PFSK-1 (cell line): Measurements from ENCODE around the gene PPP2CA.
A peak's percentile ranks its signal among the peaks of the same experiment; 100 is the strongest.

Experiments
- POLR2AphosphoS5 ChIP-seq: IDR thresholded peaks from 2 replicates; pipeline ENCODE4 v1.6.1; 2012; ENCODE audit warnings: low read depth, mild to moderate bottlenecking, control low read depth, low read length, moderate library complexity
- SIN3A ChIP-seq: IDR thresholded peaks from 2 replicates; pipeline ENCODE4 v1.6.1; 2012; ENCODE audit warnings: mild to moderate bottlenecking, low read length, moderate library complexity, borderline replicate concordance; ENCODE audit not compliant: insufficient read depth
- TF ChIP-seq, protein P1 (sequence below), 2 experiments: IDR thresholded peaks; 2 replicates each; pipeline versions ENCODE4 v1.6.1 to v1.8.0; 2011 to 2012; ENCODE audit warnings: low read depth in 2 of 2, low read length in 2 of 2, control low read depth in 1 of 2, inconsistent platforms in 1 of 2, mild to moderate bottlenecking in 1 of 2, moderate library complexity in 1 of 2; ENCODE audit not compliant: insufficient read depth in 1 of 2

DNA sequence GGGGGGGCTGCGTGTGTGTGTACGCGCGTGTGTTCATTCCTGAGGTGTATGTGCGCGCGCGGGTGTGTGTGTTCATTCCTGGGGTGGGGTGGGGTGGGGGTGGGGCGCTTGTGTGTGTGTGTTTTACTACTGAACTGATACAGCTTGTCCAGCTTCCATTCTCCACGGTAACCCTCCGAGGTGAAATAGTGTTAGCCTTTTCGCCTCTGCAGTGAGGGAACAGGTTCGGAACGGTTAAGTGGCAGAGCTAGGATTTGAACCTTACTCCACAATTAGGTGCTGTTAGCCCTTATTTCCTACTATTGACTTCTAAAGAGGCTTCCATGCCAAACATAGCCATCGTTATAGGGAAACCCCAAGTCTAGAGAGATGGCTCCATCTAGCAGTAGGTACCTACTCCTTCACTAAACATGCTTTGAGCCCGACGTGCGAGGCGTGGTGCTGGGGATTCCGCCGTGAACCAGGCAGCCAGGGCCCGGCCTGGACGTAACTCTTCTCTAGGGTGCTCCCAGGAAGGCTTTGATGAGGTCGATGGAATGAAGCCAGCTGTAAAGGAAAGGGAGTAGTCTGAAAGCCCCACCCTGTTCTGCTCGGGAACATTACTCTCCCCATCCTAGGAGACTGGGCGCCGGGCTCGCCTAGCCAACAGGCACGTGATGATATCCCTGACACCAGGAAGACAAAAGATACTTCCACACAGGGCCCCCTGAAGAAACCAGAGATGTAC lies 48.3 kb downstream of the PPP2CA start:
- TF ChIP-seq POLR2AphosphoS5 (0 out of 2 replicates have a peak, but pooled peaks have one; percentile 10), SIN3A (peak; percentile 70; the same call in 1 of the 2 replicates)
- TF ChIP-seq, protein P1, sequence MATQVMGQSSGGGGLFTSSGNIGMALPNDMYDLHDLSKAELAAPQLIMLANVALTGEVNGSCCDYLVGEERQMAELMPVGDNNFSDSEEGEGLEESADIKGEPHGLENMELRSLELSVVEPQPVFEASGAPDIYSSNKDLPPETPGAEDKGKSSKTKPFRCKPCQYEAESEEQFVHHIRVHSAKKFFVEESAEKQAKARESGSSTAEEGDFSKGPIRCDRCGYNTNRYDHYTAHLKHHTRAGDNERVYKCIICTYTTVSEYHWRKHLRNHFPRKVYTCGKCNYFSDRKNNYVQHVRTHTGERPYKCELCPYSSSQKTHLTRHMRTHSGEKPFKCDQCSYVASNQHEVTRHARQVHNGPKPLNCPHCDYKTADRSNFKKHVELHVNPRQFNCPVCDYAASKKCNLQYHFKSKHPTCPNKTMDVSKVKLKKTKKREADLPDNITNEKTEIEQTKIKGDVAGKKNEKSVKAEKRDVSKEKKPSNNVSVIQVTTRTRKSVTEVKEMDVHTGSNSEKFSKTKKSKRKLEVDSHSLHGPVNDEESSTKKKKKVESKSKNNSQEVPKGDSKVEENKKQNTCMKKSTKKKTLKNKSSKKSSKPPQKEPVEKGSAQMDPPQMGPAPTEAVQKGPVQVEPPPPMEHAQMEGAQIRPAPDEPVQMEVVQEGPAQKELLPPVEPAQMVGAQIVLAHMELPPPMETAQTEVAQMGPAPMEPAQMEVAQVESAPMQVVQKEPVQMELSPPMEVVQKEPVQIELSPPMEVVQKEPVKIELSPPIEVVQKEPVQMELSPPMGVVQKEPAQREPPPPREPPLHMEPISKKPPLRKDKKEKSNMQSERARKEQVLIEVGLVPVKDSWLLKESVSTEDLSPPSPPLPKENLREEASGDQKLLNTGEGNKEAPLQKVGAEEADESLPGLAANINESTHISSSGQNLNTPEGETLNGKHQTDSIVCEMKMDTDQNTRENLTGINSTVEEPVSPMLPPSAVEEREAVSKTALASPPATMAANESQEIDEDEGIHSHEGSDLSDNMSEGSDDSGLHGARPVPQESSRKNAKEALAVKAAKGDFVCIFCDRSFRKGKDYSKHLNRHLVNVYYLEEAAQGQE (IDR thresholded peaks at IDR 0.05; ENCODE audit: insufficient read depth in 1 of 2, low read depth in 2 of 2, low read length in 2 of 2), result no peak
